CD4-positive, alpha-beta T cell treated with Interleukin-15 for 1 hour (primary cell): ENCODE results near the gene TMEM220.
"Not testable (repeated sequence)": the region's sequence is repeated elsewhere in the genome, so short reads cannot be mapped to it uniquely, and the experiment has no call there.

Experiments
- DNase-seq: peaks from one replicate; pipeline ENCODE4 v3.0.0-alpha.2; 2020

The TMEM220 gene

GRCh38 chr17:10727192-10727591 lies 2.6 kb downstream of the TMEM220 start:
- DNase-seq = no peak

GRCh38 chr17:10726196-10726595 lies 3.6 kb downstream of the TMEM220 start:
- DNase-seq = no peak

- no peak for DNase-seq
Measured at GRCh38 chr17:10725262-10725661, 4.6 kb downstream of the TMEM220 start.

- no peak for DNase-seq
Measured at GRCh38 chr17:10724546-10725195, 5.2 kb downstream of the TMEM220 start.

GRCh38 chr17:10718547-10718946 lies 11.3 kb downstream of the TMEM220 start:
- no peak for DNase-seq

GRCh38 chr17:10716218-10716617 lies 13.6 kb downstream of the TMEM220 start:
- DNase-seq = no peak

GRCh38 chr17:10713318-10713717 lies 16.5 kb downstream of the TMEM220 start:
- DNase-seq = no peak

GRCh38 chr17:10705727-10706126 lies 24.1 kb downstream of the TMEM220 start:
- DNase-seq = no peak

GRCh38 chr17:10702574-10702973 lies 27.2 kb downstream of the TMEM220 start:
- no peak for DNase-seq

- DNase-seq = peak; percentile 18
Measured at GRCh38 chr17:10699856-10700255, 30.0 kb downstream of the TMEM220 start.

GRCh38 chr17:10698096-10698818 lies 31.6 kb downstream of the TMEM220 start:
- DNase-seq = no peak

GRCh38 chr17:10697092-10698081 lies 32.4 kb downstream of the TMEM220 start, which contains the start of the genes ADPRM and SCO1:
Gene ADPRM, plus strand, starts transcription at chr17:10697594. Its CDS starts 7,333 bp downstream, at chr17:10704927.
Gene SCO1, minus strand, starts transcription at chr17:10697533. Its CDS starts 26 bp downstream, at chr17:10697507.
- peak; percentile 92 for DNase-seq

- not testable (repeated sequence) for DNase-seq
Measured at GRCh38 chr17:10695875-10696407, 33.9 kb downstream of the TMEM220 start.

- DNase-seq = no peak
Measured at GRCh38 chr17:10687499-10687898, 42.3 kb downstream of the TMEM220 start.

GRCh38 chr17:10683853-10684252 lies 46.0 kb downstream of the TMEM220 start:
- DNase-seq = no peak

- DNase-seq = no peak
Measured at GRCh38 chr17:10681866-10682446, 47.9 kb downstream of the TMEM220 start.

GRCh38 chr17:10674704-10675103 lies 55.1 kb downstream of the TMEM220 start:
- DNase-seq = no peak

- no peak for DNase-seq
Measured at GRCh38 chr17:10673312-10673711, 56.5 kb downstream of the TMEM220 start.

GRCh38 chr17:10668775-10669174 lies 61.0 kb downstream of the TMEM220 start:
- no peak for DNase-seq

- DNase-seq = no peak
Measured at GRCh38 chr17:10666906-10667305, 62.9 kb downstream of the TMEM220 start.

- no peak for DNase-seq
Measured at GRCh38 chr17:10664571-10664970, 65.3 kb downstream of the TMEM220 start.
